GM12891 (cell line): ENCODE data around the gene TTC28.

Experiments
- DNase-seq: peaks from one replicate; pipeline ENCODE4 v3.0.0; 2011; ENCODE audit warnings: low spot score; ENCODE audit not compliant: insufficient read length
- FAIRE-seq: peaks from 2 replicates; lab custom pipeline; 2011; peaks lifted over from hg19 to GRCh38; lab: Jason Lieb, UNC
- PAX5 ChIP-seq: IDR thresholded peaks from 2 replicates; pipeline ENCODE4 v1.6.1; 2011; ENCODE audit warnings: low read length, moderate library complexity, mild to moderate bottlenecking; ENCODE audit not compliant: insufficient read depth, severe bottlenecking
- POLR2A ChIP-seq: IDR thresholded peaks from 2 replicates; pipeline ENCODE4 v1.6.1; 2011; ENCODE audit warnings: low read depth, low read length, control low read depth
- POLR2AphosphoS5 ChIP-seq: IDR thresholded peaks from 2 replicates; pipeline ENCODE4 v1.6.1; 2011; ENCODE audit warnings: low read depth, low read length, control low read depth
- POU2F2 ChIP-seq: IDR thresholded peaks from 2 replicates; pipeline ENCODE4 v1.6.1; 2011; ENCODE audit warnings: low read depth, mild to moderate bottlenecking, control low read depth, low read length, moderate library complexity
- SPI1 ChIP-seq: IDR thresholded peaks from 2 replicates; pipeline ENCODE4 v1.6.1; 2011; ENCODE audit warnings: low read depth, low read length, control low read depth
- TAF1 ChIP-seq: IDR thresholded peaks from 2 replicates; pipeline ENCODE4 v1.6.1; 2011; ENCODE audit warnings: low read depth, low read length, control low read depth

The TTC28 gene

GRCh38 chr22:27966168-27967064 lies 713.2 kb downstream of the TTC28 start:
- no peak for DNase-seq
- FAIRE-seq = no peak
- TF ChIP-seq POU2F2 (no peak), SPI1 (no peak), POLR2AphosphoS5 (no peak)

- FAIRE-seq = no peak
- no peak for DNase-seq
- no peak for TF ChIP-seq POLR2AphosphoS5
- TF ChIP-seq SPI1 = no peak
- TF ChIP-seq PAX5 = no peak
- no peak for TF ChIP-seq POLR2A
- TF ChIP-seq POU2F2 = no peak
- TF ChIP-seq TAF1 = no peak
These were observed 717.2 kb downstream of the TTC28 start for GRCh38 chr22:27962268-27963044.

DNA sequence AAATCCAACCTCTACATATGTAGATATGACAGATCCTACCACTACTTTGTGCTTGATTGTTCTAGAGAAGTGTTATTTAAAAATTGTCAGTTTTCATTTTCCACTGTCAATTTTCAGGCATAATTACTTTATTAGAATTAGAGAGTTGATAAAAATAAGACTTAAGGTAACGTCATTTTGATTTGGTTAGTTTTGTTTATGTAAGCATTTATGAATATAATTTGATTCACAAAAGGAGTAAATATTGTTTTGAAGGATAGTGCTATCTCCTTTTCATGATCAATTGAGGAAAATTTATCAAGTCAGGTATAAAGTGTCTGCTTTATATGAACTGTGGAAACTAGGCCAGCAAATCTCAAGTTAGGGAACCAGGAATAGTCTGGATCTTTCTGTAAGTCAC lies 718.0 kb downstream of the TTC28 start:
- DNase-seq (no peak), FAIRE-seq (no peak)
- TF ChIP-seq POU2F2 = no peak
- TF ChIP-seq POLR2AphosphoS5 = no peak
- no peak for TF ChIP-seq SPI1
- no peak for TF ChIP-seq TAF1
- TF ChIP-seq PAX5 = no peak
- TF ChIP-seq POLR2A = no peak

DNA sequence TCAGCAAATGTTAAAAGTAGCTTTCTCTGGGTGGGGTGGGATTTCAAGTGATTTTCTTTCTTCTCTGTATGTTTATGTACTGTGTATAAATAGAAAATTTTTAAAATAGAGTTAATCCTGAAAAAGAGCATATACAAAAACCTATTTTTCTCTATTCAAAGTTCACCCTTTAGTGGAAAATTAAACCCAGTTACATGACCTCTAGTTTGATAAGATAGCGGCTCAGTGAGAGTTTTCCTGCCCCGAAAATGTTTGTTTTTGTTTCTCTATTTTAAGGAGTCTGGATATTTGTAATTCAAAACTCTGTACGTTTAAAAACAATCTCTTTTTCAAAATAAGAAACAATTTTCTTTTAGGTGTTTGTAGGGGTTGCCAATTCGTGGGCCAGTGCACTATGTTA lies 718.5 kb downstream of the TTC28 start:
- TF ChIP-seq POLR2A (no peak), PAX5 (no peak), POLR2AphosphoS5 (no peak), SPI1 (no peak), TAF1 (no peak), POU2F2 (no peak)
- DNase-seq = no peak
- FAIRE-seq = no peak

DNA sequence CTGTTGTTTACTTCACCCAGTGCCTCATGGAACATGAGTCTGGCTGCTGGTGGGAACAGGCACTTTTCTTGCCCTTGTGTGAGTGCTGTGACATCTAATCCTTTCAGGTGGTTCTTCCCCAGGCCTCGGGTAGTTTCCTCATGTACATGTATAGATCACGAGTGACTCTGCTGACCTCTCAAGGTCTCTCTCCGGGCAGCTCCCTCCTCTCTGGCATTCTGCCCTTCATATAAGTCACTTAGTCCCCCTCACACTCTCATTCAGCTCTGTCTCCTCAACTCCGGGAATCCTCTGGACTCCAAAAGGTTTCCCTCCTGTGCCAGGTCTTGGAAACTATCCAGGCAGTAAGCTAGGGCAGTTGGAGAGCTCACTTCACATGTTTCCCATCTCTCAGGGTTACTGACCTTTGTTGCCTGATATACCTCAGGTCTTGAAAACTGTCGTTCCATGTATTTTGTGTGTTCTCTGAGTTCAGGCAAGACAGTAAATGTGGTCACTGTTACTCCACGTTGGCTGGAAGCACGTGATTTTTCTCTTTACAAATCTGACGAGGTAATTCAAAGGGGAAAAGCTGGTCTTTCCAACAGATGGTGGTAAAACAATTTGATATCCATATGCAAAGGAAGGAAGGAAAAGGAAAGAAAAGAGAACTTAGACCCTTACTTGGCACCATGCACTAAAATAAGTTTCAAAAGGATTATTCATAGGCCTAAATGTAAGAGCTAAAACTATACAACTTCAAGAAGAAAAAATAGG lies 720.1 kb downstream of the TTC28 start:
- DNase-seq (no peak), FAIRE-seq (no peak)
- TF ChIP-seq POLR2A (no peak), POLR2AphosphoS5 (no peak), SPI1 (no peak), PAX5 (no peak), TAF1 (no peak), POU2F2 (no peak)

GRCh38 chr22:27952779-27953178 lies 726.9 kb downstream of the TTC28 start:
- TF ChIP-seq SPI1 (no peak), POU2F2 (no peak), POLR2A (no peak), TAF1 (no peak), POLR2AphosphoS5 (no peak), PAX5 (no peak)
- no peak for FAIRE-seq
- no peak for DNase-seq

GRCh38 chr22:27952091-27952490 lies 727.5 kb downstream of the TTC28 start:
- FAIRE-seq = no peak
- TF ChIP-seq POU2F2 (no peak), POLR2AphosphoS5 (no peak), PAX5 (no peak), SPI1 (no peak)
- DNase-seq = no peak

GRCh38 chr22:27949421-27949820 lies 730.2 kb downstream of the TTC28 start:
- DNase-seq (no peak), FAIRE-seq (no peak)
- TF ChIP-seq POU2F2 (no peak), POLR2A (no peak), POLR2AphosphoS5 (no peak), TAF1 (no peak), PAX5 (no peak), SPI1 (no peak)

DNA sequence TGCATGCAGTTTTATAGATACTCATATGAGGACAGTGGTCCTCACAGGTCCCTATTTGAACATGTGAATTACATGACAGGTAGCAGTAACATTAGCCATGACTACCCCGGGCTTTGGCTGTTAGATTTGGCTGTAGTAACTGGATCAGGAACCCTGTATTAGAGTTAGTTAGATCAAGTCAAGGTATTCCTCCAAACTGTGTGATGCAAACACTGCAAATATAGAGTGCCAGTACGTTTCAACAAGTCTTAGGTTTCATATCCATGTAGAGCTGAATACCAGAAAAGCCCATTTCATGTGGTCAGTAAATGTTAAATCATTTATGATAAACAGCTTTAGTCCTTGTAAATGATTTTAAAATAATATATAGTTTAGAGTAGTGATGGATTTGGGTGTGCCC lies 731.1 kb downstream of the TTC28 start:
- DNase-seq (no peak), FAIRE-seq (no peak)
- TF ChIP-seq TAF1 (no peak), SPI1 (no peak), POLR2AphosphoS5 (no peak), POLR2A (no peak), POU2F2 (no peak)
